T-helper 2 cell (primary cell): ENCODE data around the gene SAMD14.
A peak's percentile ranks its signal among the peaks of the same experiment; 100 is the strongest.

Experiments used
- DNase-seq, 5 experiments: peaks; one replicate each; pipeline versions ENCODE4 v3.0.0 to v3.0.0-alpha.2; 2012 to 2022

The SAMD14 gene

GRCh38 chr17:50094753-50095619 lies 35.0 kb downstream of the SAMD14 start, which contains the start of gene PDK2:
TSS of gene PDK2 (plus strand) at chr17:50095351. CDS start at chr17:50095436, 85 bp downstream.
- peak; percentile 89 to 98 (median 95) for DNase-seq

GRCh38 chr17:50094243-50094752 lies 35.7 kb downstream of the SAMD14 start:
- DNase-seq = peak; percentile 68 to 92 (median 83)

DNA sequence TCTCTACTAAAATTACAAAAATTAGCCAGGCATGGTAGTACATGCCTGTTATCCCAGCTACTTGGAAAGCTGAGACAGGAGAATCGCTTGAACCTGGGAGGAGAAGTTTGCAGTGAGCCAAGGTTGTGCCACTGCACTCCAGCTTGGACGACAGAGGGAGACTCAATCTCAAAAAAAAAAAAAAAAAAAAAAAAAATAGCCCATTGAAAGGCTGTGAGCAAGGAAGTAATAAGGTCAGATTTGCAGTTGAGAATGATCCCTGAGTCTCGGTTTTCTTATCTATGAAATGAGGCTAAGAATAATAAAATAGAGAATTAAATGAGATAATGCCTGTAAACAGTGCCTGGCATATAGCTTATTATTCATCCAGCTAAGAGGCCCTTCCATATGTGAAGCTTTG lies 36.2 kb downstream of the SAMD14 start:
- DNase-seq = no peak

DNA sequence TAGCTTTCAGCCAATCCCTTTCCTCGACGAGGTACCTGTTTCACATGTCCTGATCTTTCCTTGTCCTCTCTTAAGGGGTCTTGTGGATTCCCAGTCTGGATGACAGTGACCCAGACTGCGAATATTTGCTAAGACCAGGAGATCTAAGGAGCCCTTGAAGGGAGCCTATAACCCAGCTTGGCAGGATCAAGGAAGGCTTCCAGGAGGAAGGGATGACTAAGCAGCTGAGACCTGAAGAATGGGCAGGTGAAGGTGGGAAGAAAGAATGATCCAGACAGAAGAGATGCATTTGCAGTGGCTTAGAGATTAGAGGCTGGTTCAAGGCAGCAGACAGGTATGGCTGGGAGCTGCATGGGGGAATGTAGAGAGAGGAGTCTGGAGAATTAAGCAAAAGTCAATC lies 36.7 kb downstream of the SAMD14 start:
- no peak for DNase-seq

DNA sequence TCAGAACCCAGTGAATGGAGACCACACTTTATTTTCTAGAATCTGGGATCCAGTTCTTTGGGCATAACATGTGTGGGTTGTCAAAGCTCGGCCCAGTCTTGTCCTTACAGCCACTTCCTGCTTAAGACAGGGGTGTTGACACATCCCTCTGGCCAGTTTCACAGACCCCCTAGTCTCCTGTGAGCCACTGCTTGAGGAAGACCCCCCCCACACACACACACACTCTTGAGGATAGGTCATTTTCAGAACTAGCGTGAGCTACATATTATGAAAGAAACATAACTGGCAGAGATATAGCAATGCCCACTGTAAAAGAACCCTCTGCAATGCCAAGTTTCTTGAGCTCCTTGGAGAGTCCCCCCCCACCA lies 38.1 kb downstream of the SAMD14 start:
- no peak for DNase-seq

DNA sequence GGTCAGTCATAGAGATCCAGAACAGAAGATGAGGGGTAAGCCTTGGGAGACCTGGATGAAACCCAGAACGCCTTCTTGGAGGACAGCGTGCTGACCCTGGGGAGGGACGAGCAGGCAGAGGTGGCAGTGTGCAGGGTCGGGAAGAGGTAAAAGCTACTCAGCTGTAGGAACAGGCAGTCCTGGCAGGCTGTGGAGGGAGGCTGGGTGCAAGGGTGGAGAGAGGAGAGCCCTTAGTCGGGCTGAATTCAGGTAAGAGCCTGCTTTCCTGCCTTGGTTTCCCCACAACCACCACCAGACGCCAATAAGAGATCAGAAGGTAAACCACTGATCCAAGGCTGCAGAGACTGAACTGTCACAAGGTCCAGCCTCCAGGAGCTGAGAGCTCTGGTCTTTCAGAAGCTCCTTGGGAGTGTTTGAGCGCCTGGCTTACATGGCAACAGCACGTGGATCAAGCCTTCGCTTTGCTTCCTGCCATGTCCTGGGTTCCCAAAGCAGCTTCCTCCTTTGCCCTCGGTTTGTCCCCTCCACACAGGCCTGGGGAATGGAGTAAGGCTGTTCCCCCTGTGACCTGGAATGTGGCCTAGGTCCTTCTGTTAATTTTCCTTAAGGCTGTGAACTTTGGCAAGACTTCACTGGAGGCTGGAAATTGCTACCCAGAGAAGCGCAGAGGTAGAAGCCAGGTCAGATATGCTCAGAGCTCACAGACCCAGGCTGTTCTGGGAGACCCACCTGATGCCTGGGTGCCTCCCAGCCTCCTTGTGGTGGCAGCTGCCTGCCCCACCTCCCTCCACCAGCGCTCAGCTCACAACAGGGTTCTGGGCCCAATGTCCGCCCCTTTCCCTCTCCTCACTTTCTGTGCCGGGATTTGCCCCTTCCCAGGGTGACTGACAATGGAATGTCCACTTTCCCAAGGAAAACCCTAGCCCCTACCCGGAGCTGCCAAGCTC lies 38.7 kb downstream of the SAMD14 start:
- no peak for DNase-seq

GRCh38 chr17:50090071-50090470 lies 39.9 kb downstream of the SAMD14 start:
- DNase-seq = no peak

- DNase-seq = no peak
These were observed 40.8 kb downstream of the SAMD14 start for GRCh38 chr17:50088952-50089825.

- no peak for DNase-seq
These were observed 42.0 kb downstream of the SAMD14 start for GRCh38 chr17:50087912-50088405.

DNA sequence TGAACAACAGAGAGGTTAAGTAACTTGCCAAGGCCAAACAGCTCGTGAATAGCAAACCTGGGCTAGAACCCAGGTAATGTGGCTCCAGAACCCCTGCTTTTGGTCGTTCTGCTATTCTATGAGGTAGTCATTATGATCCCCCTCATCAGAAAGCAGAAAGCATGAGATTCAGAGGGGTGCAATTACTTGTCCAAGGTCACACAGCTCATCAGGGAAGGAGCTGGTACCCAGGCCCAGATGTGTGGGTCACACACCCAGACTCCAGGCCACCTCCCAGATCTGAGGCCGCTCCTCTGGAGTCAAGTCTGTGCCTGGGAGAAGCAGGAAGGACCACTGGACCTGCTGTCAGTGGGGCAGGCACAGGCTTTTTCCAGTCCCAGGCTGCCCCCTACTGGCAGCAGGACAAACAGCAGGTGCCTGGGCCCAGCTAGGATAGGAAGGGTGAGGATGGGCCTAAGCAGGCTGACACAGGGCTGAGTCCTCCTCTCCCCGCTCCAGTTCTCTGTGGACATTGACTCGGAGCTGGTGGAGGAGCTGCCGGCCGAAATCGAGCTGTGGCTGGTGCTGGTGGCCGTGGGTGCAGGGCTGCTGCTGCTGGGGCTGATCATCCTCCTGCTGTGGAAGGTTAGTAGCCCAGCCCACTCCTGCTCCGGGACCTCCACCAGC lies 42.6 kb downstream of the SAMD14 start:
- DNase-seq = peak; percentile 54 to 68 (median 59)

DNA sequence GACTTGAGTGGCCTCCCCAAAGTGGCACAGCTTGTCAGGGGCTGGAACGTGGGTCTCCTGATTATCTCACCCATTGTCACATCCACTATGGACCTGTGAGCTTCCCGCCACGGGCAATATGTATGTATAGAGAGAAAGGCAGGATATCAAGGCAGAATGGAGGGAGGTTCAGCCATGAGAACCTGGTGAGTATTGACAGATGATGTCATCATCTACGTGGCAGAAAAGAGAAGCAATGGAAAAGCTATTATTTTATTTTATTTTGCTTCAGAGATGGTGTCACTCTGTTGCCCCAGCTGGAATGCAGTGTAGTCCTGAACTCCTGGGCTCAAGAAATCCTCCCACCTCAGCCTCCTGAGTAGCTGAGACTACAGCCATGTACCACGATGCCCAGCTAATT lies 48.2 kb downstream of the SAMD14 start:
- DNase-seq = no peak

DNA sequence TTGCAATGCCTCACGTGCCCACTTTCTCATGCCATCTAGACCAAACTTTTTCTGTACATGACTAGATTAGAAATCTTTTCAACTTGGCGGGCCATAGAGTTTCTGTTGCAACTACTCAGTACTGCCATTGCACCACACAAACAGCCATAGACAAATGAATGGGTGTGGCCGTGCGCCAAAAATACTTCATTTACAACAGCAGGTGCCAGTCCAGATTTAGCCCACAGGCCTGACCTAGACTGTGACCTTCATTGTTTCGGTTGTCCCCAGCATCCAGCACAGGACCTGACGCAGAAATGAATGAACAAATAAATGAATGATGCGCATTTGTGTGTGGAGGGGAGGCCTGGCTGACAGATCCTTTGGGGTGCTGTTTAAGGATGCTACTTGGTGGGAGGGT lies 49.1 kb downstream of the SAMD14 start:
- DNase-seq = no peak

- no peak for DNase-seq
These were observed 49.9 kb downstream of the SAMD14 start for GRCh38 chr17:50080096-50080480.

DNA sequence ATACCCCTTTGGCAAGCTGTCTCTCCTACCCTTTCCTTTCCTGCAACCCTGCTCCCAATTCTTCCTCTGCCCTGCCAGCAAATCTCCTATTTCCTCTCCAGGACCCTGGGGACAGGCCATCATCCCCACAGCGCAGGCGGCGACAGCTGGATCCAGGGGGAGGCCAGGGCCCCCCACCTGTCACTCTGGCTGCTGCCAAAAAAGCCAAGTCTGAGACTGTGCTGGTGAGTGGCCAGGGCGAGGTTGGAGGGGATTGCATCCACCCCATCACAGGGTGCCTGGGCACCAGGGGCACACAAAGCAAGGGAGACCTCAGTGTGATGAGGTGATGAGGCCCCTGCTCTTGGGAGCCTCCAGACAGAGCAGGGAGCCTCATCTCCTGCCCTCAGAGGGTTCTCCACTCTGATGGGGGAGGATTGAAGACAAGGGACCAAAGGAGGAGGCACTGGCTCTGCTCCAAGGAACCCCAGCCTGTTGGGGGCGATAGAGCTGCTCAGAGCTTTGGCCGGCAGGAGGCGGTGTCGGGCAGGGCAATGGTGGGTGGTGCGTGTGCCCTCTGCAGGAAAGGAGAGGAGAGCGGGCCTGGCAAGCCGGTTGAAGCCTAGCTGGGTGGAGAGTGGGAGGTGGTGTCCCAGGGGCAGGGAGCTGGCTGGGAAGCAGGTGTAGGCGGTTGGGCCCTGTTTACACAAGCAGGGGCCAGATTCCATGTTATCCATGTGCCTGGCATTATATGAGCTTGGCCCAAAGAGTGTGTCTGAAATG lies 50.4 kb downstream of the SAMD14 start:
- peak in 1 of 5 experiments; percentile 38 for DNase-seq

GRCh38 chr17:50078430-50078829 lies 51.5 kb downstream of the SAMD14 start:
- no peak for DNase-seq

GRCh38 chr17:50076591-50077235 lies 53.2 kb downstream of the SAMD14 start:
- DNase-seq = no peak

DNA sequence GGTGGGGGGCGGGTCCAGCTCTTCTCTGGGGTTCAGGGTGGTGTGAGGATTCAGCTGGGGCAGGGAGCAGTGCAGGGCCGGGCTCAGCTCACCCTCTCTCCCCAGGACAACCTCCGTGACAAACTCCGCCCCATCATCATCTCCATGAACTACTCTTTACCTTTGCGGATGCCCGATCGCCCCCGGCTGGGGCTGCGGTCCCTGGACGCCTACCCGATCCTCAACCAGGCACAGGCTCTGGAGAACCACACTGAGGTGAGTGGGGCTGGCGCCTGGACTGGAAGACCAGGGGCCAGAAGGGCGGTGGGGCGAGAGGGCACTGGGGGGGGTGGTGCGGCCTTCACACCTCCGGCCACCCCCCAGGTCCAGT lies 53.8 kb downstream of the SAMD14 start:
- no peak for DNase-seq

DNA sequence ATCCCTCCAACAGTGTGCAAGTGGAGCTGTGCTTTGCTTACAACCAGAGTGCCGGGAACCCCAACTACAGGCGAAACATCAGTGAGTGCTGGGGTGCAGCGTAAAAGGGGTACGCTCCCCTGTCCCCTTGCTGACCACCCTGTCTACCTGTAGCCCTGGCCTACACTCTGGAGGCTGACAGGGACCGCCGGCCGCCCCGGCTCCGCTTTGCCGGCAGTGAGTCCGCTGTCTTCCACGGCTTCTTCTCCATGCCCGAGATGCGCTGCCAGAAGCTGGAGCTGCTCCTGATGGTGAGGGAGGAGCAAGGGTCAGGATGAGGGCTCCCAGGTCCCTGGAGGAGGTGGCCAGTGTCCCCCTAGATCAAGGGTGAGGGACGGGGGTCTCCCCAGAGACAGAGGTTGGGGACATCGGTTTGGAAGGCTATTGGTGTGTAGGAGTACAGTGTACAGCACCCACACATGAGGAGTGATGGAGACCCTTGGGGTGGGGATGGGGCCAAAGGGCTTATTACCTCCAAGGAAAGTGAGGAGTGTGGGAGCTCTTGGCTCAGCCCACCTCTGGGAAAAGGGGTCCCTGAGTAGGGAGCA lies 54.4 kb downstream of the SAMD14 start:
- DNase-seq = no peak

- no peak for DNase-seq
These were observed 55.7 kb downstream of the SAMD14 start for GRCh38 chr17:50074227-50074626.

- DNase-seq = no peak
These were observed 57.0 kb downstream of the SAMD14 start for GRCh38 chr17:50072925-50073324.
